CD4-positive, alpha-beta T cell (primary cell): Measurements from ENCODE around the gene UROS. TPM values are rescaled to one million over a fixed set of nuclear protein-coding genes. Genes with fewer than 3 reads are reported as not detected.

Experiments used
- ATAC-seq: fragments of 200-7000 bp; cut with Tn5 transposase; one replicate; pipeline ENCODE4 v1.10.0; 2022; ENCODE audit warnings: mild to moderate bottlenecking; ENCODE audit not compliant: poor library complexity
- CTCF ChIA-PET: fragments of 350-600 bp; sonication (Branson Sonifier 250); formaldehyde crosslinking; loops from one replicate; lab custom pipeline; 2021; ENCODE audit warnings: antibody characterized with exemption, inconsistent platforms; lab: Charles Lee
- POLR2A ChIA-PET: fragments of 350-600 bp; sonication (Branson Sonifier 250); formaldehyde crosslinking; loops from one replicate; lab custom pipeline; 2021; ENCODE audit warnings: antibody characterized with exemption, inconsistent platforms; lab: Charles Lee
- DNase-seq, 14 experiments: peaks; one replicate each; pipeline ENCODE4 v3.0.0-alpha.2; 2013 to 2020; ENCODE audit warnings: mixed read lengths in 2 of 14
- H3K27ac ChIP-seq, 2 donors: one replicate each; pipeline versions ENCODE4 v1.5.1 to v1.7.0; 2013; ENCODE audit warnings: low read length in 2 of 2, low read depth in 1 of 2, mild to moderate bottlenecking in 1 of 2
- H3K27me3 ChIP-seq, 2 experiments: 1 replicate in 1 of 2; 2 replicates in 1 of 2; pipeline versions ENCODE4 v1.6.1 to v1.7.0; 2013; ENCODE audit warnings: low read length in 2 of 2, control low read depth in 1 of 2, mild to moderate bottlenecking in 1 of 2, moderate library complexity in 1 of 2; ENCODE audit not compliant: insufficient read depth in 2 of 2, control insufficient read depth in 1 of 2
- H3K36me3 ChIP-seq: one replicate; pipeline ENCODE4 v1.6.1; 2013; ENCODE audit warnings: low read length, control low read depth; ENCODE audit not compliant: insufficient read depth
- H3K4me1 ChIP-seq: one replicate; pipeline ENCODE4 v1.6.1; 2013; ENCODE audit warnings: low read length, control low read depth; ENCODE audit not compliant: insufficient read depth
- H3K4me3 ChIP-seq: one replicate; pipeline ENCODE4 v1.5.1; 2013; ENCODE audit warnings: mild to moderate bottlenecking, low read length, moderate library complexity
- H3K9me3 ChIP-seq, 2 experiments: 1 replicate in 1 of 2; 2 replicates in 1 of 2; pipeline versions ENCODE4 v1.6.1 to v1.7.0; 2013; ENCODE audit warnings: low read length in 2 of 2, mild to moderate bottlenecking in 2 of 2, control low read depth in 1 of 2, moderate library complexity in 1 of 2; ENCODE audit not compliant: control insufficient read depth in 1 of 2, insufficient read depth in 1 of 2
- H3K27ac Mint-ChIP-seq: one replicate; pipeline ENCODE4 v1.8.0; 2020; ENCODE audit warnings: mixed read lengths
- H3K27me3 Mint-ChIP-seq: one replicate; pipeline ENCODE4 v1.8.0; 2021; ENCODE audit warnings: mixed read lengths
- H3K36me3 Mint-ChIP-seq: one replicate; pipeline ENCODE4 v1.8.0; 2021; ENCODE audit warnings: low read depth, mixed read lengths
- H3K4me1 Mint-ChIP-seq: one replicate; pipeline ENCODE4 v1.8.0; 2021; ENCODE audit warnings: low read depth, mixed read lengths
- H3K4me3 Mint-ChIP-seq: one replicate; pipeline ENCODE4 v1.8.0; 2020; ENCODE audit warnings: mild to moderate bottlenecking, mixed read lengths
- H3K9me3 Mint-ChIP-seq: one replicate; pipeline ENCODE4 v1.8.0; 2020; ENCODE audit warnings: mixed read lengths
- CTCF ChIP-seq: fragments of 200-600 bp; IDR thresholded peaks from one replicate; pipeline ENCODE4 v1.8.0; 2022; ENCODE audit warnings: antibody characterized with exemption, mild to moderate bottlenecking
- intact Hi-C, 2 experiments: fragments of 100-400 bp; cut with DNase I in 1 of 2; cut with micrococcal nuclease in 1 of 2; formaldehyde crosslinking; loops; one replicate each; pipeline versions ENCODE4 v1.15.1 to v1.9.0; 2023 to 2025; cut with DNase I, micrococcal nuclease
- microRNA-seq: library from miRNA; unstranded; fragments of <30 nt; microRNA quantifications from one replicate; pipeline ENCODE4 v1.2.0, GENCODE V29; 2021; ENCODE audit warnings: borderline microRNAs expressed, borderline replicate concordance
- total RNA-seq, 174 experiments: library from RNA in 2 of 174; stranded (reverse) in 2 of 174; gene quantifications; one replicate each; pipeline ENCODE4 v1.2.3 and lab custom pipeline; 2021 to 2026

The UROS gene
- total RNA-seq, 2 experiments from 2014 or later: 18.2 to 18.6 TPM

- no peak overlapping the region for H3K27ac Mint-ChIP-seq
- ATAC-seq (no peak), DNase-seq (no peak)
- intact Hi-C loops: no loop called here
- CTCF ChIA-PET: no interaction called here
- peaks cover 100% of the 10 kb centered on the region for H3K36me3 Mint-ChIP-seq
- no peak for TF ChIP-seq CTCF
- no peaks in the 10 kb centered on the region for H3K9me3 Mint-ChIP-seq
- peaks cover 89% of the 10 kb centered on the region for H3K36me3 ChIP-seq
- H3K4me3 ChIP-seq: no peak overlapping the region
- H3K27ac ChIP-seq: no peak overlapping the region
- no peaks in the 10 kb centered on the region for H3K4me1 ChIP-seq
- POLR2A ChIA-PET: no interaction called here
- H3K27me3 ChIP-seq: no peaks in the 10 kb centered on the region
- H3K4me1 Mint-ChIP-seq: no peaks in the 10 kb centered on the region
- H3K9me3 ChIP-seq: no peaks in the 10 kb centered on the region
- H3K27me3 Mint-ChIP-seq: no peaks in the 10 kb centered on the region
- no peak overlapping the region for H3K4me3 Mint-ChIP-seq
These were observed 78.1 kb downstream of the UROS start for GRCh38 chr10:125744909-125745308.

GRCh38 chr10:125742465-125742864 is 80.6 kb downstream of the UROS start:
- Mint-ChIP-seq H3K36me3 (peaks cover 100% of the 10 kb centered on the region), H3K27me3 (no peaks in the 10 kb centered on the region), H3K4me1 (no peaks in the 10 kb centered on the region), H3K9me3 (no peaks in the 10 kb centered on the region), H3K27ac (no peak overlapping the region), H3K4me3 (no peak overlapping the region)
- no peak for ATAC-seq
- Histone ChIP-seq H3K36me3 (peaks cover 94% of the 10 kb centered on the region), H3K27me3 (no peaks in the 10 kb centered on the region), H3K4me3 (no peak overlapping the region), H3K4me1 (no peaks in the 10 kb centered on the region), H3K27ac (no peak overlapping the region), H3K9me3 (no peaks in the 10 kb centered on the region)
- CTCF ChIA-PET: no interaction called here
- DNase-seq: no peak
- POLR2A ChIA-PET: no interaction called here
- no peak for TF ChIP-seq CTCF
- intact Hi-C loops: no loop called here

- ChIA-PET CTCF (no interaction called here), POLR2A (no interaction called here)
- DNase-seq (no peak), ATAC-seq (no peak)
- no peaks in the 10 kb centered on the region for H3K4me1 ChIP-seq
- no peaks in the 10 kb centered on the region for H3K9me3 ChIP-seq
- Mint-ChIP-seq H3K4me1 (no peaks in the 10 kb centered on the region), H3K36me3 (peaks cover 100% of the 10 kb centered on the region), H3K4me3 (no peak overlapping the region), H3K9me3 (no peaks in the 10 kb centered on the region), H3K27me3 (no peaks in the 10 kb centered on the region), H3K27ac (no peak overlapping the region)
- H3K4me3 ChIP-seq: no peak overlapping the region
- peaks cover 98% of the 10 kb centered on the region for H3K36me3 ChIP-seq
- H3K27me3 ChIP-seq: no peaks in the 10 kb centered on the region
- no peak for TF ChIP-seq CTCF
- H3K27ac ChIP-seq: no peak overlapping the region
- intact Hi-C loops: no loop called here
These were observed 82.9 kb downstream of the UROS start for GRCh38 chr10:125739994-125740679.

Small RNA genes lying within 50 kb of the gene (microRNA-seq; reads per million reads assigned to microRNA genes)
- gene MIR4484: 0.81 reads per million

Other genes with a start within 250 kb of the UROS start
- gene TEX36, start 140.1 kb downstream of the UROS start, total RNA-seq: not detected
- gene EDRF1, start 103.5 kb downstream of the UROS start, total RNA-seq: 10 to 100 TPM; 39.0 to 39.8 TPM
- under 1 TPM; 0.16 to 0.34 TPM for gene MMP21, start 47.4 kb downstream of the UROS start, total RNA-seq
- gene BCCIP, start 288 bp upstream of the UROS start, total RNA-seq: 10 to 100 TPM; 31.2 to 32.7 TPM
- 1 to 10 TPM; 1.3 to 1.7 TPM for gene DHX32, start 58.0 kb upstream of the UROS start, total RNA-seq
- under 1 TPM in 1 of 2 experiments, not detected in 1; 0.25 TPM for gene FANK1, start 73.3 kb upstream of the UROS start, total RNA-seq